NCI-H1092 (cell line): ENCODE measurements around the gene OSMR.
"Not testable (repeated sequence)": the region's sequence is repeated elsewhere in the genome, so short reads cannot be mapped to it uniquely, and the experiment has no call there.

Source experiments
- DNase-seq: peaks from one replicate; lab custom pipeline; 2025; lab: John Stamatoyannopoulos, UW

The OSMR gene

GRCh38 chr5:38831117-38831516, 14.7 kb upstream of the OSMR start:
- no peak for DNase-seq

DNA sequence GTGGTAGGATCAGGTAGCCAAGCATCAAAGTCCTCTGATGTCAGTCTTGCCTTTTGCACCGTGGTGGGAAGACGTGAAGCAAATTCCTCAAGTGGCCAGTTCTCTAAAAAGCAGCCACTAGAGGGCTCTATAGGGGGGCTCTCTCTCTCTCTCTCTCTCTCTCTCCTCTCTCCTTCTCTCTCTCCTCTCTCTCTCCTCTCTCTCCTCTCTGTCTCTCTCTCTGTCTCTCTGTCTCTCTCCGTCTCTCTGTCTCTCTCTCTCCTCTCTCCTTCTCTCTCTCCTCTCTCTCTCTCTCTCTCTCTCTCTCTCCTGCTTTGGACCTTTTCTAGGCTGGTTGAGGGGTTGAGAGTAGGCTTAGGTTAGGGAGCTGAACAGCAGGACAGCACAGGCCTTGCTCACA, 13.9 kb upstream of the OSMR start:
- DNase-seq: no peak

GRCh38 chr5:38832810-38833209, 13.0 kb upstream of the OSMR start:
- DNase-seq: no peak

DNA sequence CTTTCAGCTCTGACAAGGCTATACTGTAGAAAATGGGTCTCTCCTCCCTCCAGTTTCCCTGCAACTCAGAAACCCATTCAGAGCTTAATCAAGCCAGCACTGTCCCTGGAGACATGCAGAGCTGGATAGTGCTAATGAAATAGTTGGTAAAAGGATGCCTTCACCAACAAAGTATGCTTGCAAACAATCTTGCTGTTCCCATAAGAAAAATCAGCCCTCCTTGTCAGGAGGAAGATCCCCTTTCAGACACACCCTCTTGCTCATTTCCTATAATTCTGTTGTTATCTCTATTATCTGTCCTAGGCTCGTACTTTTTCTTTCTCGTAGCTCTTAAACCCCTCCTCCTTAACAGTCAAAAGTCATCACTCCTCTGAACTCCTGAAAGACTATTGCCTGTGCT, 9.9 kb upstream of the OSMR start:
- DNase-seq: no peak

GRCh38 chr5:38837416-38837815, 8.4 kb upstream of the OSMR start:
- no peak for DNase-seq

DNA sequence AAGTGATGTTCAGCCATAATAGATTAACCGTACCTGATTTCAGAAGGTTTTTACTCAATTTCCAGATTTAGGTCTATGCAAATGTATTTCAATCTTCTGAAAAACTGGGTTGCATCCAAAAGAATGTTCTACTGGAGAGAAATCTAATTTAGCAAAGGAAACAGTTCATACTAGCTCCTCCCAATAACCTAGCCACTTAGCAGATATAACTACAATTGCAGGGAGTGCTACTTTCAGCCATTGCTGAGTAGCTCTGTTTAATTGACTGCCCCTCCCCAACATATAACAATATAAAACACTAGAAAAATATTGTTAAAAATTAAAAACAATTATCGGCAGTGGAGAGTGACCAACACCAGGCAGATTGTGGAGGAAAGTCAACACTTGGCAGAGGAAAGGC, 7.9 kb upstream of the OSMR start:
- DNase-seq: no peak

DNA sequence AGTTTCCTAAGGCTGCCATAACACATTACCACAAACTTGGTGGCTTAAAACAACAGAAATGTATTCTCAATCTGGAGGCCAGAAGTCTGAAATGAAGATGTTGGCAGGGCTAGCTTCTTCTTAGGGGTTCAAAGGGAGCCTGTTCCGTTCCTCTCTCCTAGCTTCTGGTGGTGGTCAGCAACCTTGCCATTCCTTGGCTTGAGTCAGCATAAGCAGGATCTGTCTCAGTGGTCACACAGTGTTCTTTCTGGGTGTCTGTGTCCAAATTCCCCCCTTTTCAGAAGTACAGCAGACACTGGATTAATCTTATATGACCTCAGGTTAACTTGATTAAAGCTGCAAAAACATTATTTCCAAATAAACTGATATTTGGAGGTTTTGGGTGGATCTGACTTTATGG, 2.1 kb upstream of the OSMR start:
- DNase-seq: no peak

GRCh38 chr5:38846379-38847011, 683 bp downstream of the OSMR start:
- DNase-seq: no peak

DNA sequence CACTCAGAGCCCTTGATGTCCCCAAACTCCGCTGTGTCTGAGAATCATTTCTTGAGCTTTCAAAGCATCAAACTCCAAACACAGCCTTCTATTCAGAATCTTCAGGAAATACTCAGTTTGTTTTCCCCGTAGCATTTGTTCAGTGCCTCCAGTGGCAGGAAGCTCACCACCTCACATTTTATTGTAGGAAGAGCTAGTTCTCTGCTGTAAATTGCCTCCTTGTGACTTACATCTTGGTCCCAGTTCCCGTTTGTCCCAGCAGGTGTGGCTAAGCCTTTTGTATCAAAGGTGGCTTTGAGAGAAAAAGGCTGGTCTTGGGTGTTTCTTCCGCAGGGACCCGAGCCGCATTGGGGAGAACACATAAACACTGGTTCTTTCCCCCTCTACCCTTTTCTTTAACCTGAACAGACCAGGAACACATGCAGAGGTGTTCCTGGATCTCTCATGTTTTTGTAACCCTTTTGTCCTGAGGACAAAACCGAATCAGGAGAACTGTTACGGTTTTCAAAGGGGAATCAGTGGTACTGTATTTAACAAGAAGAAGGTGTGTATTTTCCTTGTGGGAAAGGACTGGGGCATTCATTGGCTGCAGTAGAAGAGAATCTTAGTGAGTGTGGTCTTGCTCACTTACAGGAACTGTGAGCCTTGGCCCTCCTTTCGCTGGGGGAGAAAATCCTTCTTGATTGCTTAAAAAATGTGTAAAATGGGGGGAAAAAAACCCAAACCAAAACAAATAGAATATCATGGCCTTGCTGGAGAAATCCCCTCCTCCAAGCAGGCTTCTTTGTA, 1.9 kb downstream of the OSMR start:
- DNase-seq: no peak

- no peak for DNase-seq
These were observed 2.8 kb downstream of the OSMR start for GRCh38 chr5:38848637-38849036.

GRCh38 chr5:38851640-38852039, 5.8 kb downstream of the OSMR start:
- DNase-seq: not testable (repeated sequence)

- no peak for DNase-seq
These were observed 8.1 kb downstream of the OSMR start for GRCh38 chr5:38853753-38854470.

DNA sequence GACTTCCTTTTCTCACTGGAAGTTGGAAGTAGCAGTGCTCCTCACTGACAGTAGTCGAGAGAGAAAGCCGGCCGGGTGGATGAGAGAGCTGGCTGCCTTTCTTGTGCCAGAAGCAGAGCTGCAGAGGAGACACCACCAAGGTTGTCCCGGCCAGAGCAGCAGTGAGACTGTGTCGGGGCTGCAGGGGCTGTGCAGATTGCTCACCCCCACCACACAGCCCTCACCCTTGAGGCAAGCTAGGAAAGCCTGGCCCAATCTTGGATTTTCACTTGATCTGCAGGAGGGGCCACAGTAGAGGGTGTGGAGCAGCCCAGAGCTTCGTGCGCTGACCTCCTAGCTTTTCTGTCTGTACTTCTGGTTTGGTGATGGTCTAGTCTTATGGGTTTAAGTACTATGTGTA, 9.1 kb downstream of the OSMR start:
- DNase-seq: no peak

DNA sequence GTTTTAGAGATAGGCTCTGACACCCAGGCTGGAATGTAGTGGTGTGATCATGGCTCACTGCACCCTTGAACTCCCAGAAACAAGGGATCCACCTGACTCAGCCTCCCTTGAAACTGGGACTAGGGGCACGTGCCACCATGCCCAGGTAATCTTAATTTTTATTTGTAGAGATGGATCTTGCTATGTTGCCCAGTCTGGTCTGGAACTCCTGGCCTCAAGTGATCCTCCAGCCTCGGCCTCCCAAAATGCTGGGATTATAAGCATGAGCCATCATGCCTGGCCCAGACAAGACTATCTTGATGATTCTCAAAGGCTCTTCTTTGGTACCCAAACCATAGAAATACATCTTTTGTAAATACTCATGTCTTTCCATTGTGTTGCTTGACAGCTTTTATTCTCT, 10.8 kb downstream of the OSMR start:
- DNase-seq: no peak

DNA sequence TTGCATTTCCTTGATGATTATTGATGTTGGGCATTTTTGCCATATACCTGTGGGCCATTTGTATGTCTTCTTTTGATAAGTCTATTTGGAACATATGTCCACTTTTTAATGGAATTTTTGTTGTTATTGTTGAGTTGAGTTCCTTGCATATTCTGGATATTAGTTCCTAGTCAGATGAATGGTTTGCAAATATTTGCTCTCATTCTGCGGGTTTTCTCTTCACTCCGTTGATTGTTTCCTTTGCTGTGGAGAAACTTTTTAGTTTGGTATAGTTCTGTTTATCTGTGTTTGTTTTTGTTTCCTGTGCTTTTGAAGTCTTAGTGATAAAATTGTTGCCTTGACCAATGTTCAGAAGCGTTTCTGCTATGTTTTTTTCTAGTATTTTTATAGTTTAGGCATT, 13.0 kb downstream of the OSMR start:
- no peak for DNase-seq

- DNase-seq: not testable (repeated sequence)
These were observed 16.4 kb downstream of the OSMR start for GRCh38 chr5:38861986-38862770.

GRCh38 chr5:38866362-38867031, 20.7 kb downstream of the OSMR start:
- no peak for DNase-seq

DNA sequence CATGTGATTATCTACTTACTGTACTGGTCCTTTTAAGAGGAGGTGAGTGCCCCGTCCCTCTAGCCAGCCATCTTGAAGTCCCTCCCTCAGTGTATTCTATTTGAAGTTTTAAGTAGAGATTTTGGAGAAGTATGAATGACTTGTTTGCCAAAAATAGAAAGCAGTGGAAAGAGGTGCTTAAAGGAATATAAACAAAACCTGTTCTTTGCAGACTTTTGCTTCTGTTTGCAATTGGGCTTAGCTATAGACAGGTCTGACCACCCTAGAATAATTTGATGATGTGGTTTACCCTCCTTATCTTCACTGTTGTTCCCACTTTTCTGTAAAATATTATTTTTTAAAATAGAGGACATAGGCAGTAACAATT, 21.2 kb downstream of the OSMR start:
- DNase-seq: no peak

GRCh38 chr5:38867416-38867815, 21.6 kb downstream of the OSMR start:
- no peak for DNase-seq

DNA sequence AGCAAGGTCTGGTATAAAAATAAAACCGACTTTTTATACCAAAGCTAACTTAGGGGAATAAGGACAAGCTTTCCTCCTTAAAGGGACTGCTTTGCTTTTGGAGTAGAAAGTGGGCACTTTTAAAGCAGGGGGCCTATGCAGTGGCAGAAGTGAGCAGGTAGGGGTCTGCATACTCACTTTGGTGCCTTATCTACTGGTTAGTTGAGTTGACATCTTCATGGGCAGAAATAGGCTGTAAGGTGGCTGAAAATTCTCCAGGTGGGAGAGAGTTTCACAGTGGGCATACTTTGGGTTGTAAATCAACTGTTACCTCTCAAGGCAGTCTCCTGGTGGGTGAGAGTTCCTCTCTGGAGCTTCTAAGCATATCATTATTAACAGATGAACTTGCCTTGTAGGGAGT, 24.8 kb downstream of the OSMR start:
- DNase-seq: no peak

GRCh38 chr5:38871058-38871605, 25.3 kb downstream of the OSMR start:
- DNase-seq: no peak
